ENCODE results near the gene MOB3B. TPM values are rescaled to one million over a fixed set of nuclear protein-coding genes. Genes with fewer than 3 reads are reported as not detected.
A peak's percentile ranks its signal among the peaks of the same experiment; 100 is the strongest.

The MOB3B gene
- total RNA-seq, 1 donor from 2014 or later: 1.1 TPM

DNA sequence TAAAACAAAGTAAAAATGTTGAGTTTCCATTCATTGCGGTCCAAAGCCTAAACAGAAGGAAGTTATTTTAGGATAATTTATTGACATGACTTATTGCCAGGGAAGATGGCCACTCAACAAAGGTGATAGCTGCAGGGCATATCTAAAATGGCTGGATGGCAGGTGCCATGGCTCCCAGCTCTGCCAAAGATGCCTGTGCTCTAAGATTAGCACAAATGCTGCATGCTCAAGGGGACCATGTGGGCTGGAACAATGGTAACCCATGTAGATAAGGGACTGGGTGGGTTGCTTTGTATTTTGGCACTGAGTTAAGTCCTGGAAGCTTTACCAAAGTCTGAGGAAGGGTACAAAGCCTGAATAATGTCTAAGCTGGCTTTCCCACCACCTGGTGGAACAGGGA is 101.1 kb downstream of the MOB3B start:
- Histone ChIP-seq H3K36me3 (ENCODE audit: control insufficient read depth, insufficient read depth, low read length) (no peaks in the 10 kb centered on the region), H3K4me3 (ENCODE audit: low read depth, low read length) (no peak overlapping the region), H3K27me3 (ENCODE audit: control insufficient read depth, insufficient read depth, low read length) (no peaks in the 10 kb centered on the region)
- no peak for FAIRE-seq
- TF ChIP-seq, protein P1, sequence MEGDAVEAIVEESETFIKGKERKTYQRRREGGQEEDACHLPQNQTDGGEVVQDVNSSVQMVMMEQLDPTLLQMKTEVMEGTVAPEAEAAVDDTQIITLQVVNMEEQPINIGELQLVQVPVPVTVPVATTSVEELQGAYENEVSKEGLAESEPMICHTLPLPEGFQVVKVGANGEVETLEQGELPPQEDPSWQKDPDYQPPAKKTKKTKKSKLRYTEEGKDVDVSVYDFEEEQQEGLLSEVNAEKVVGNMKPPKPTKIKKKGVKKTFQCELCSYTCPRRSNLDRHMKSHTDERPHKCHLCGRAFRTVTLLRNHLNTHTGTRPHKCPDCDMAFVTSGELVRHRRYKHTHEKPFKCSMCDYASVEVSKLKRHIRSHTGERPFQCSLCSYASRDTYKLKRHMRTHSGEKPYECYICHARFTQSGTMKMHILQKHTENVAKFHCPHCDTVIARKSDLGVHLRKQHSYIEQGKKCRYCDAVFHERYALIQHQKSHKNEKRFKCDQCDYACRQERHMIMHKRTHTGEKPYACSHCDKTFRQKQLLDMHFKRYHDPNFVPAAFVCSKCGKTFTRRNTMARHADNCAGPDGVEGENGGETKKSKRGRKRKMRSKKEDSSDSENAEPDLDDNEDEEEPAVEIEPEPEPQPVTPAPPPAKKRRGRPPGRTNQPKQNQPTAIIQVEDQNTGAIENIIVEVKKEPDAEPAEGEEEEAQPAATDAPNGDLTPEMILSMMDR (IDR thresholded peaks at IDR 0.05; ENCODE audit: insufficient read depth, low read length, severe bottlenecking): no peak
- DNase-seq (ENCODE audit: low read depth): no peak

DNA sequence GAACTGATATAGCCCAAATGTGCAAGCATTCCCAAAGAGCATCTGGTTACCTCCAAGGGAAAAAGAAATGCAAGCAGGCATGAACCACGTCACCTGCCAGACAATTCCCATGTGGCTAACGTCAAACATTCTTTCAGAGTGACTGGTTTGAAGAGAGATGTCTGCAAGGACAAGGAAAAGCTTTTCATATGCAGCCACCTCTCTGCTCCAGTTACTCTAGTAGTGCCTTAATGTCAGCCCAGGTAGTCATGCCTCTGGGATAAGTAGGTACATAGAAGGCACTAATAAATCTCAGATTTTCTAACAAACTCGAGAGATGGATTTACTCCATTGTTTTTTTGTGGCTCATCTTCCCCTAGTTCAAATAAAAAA is 102.4 kb downstream of the MOB3B start:
- no peaks in the 10 kb centered on the region for H3K36me3 ChIP-seq (ENCODE audit: control insufficient read depth, insufficient read depth, low read length)
- no peaks in the 10 kb centered on the region for H3K27me3 ChIP-seq (ENCODE audit: control insufficient read depth, insufficient read depth, low read length)
- TF ChIP-seq, protein P1 (IDR thresholded peaks at IDR 0.05; ENCODE audit: insufficient read depth, low read length, severe bottlenecking): no peak
- H3K4me3 ChIP-seq (ENCODE audit: low read depth, low read length): no peak overlapping the region
- DNase-seq (ENCODE audit: low read depth) (peak; percentile 97), FAIRE-seq (peak; percentile 99)

DNA sequence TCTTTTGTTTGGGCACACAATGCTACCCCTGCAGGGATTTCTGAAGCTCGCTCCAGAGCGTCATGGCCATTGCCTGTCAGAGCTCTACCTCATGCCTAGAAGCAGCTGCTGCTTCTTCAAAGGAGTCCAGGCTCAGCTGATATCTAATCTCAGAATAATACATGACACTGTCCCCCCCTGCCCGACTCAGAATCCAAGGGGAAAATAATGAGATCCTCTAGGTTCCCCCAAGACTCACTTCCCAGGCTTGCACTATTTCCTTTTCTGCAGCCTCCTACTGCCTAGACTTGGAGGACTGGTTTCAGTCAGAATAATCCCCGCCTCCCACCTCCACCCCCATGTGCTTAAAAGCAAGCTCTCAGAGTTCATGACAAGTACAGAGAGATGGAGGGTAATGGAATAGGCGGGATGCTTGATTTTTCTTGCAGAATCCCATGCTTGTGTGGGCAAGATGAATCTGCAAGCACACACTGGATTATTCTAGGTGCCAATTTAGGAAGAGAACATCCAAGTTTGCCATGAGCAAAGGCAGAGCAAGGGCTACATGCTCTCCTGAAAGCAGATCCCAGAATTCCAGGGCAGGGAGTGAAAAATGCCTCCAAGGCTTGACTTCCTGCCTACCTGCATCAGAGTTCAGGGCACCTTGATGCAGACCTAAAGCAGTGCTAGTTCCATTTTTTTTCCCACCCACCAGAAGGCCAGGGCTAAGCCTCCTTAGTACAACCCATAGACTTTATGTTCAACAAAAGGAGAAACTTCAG is 102.9 kb downstream of the MOB3B start:
- TF ChIP-seq, protein P1 (IDR thresholded peaks at IDR 0.05; ENCODE audit: insufficient read depth, low read length, severe bottlenecking): no peak
- FAIRE-seq: no peak
- H3K36me3 ChIP-seq (ENCODE audit: control insufficient read depth, insufficient read depth, low read length): no peaks in the 10 kb centered on the region
- no peaks in the 10 kb centered on the region for H3K27me3 ChIP-seq (ENCODE audit: control insufficient read depth, insufficient read depth, low read length)
- H3K4me3 ChIP-seq (ENCODE audit: low read depth, low read length): no peak overlapping the region
- peak; percentile 82 for DNase-seq (ENCODE audit: low read depth)

DNA sequence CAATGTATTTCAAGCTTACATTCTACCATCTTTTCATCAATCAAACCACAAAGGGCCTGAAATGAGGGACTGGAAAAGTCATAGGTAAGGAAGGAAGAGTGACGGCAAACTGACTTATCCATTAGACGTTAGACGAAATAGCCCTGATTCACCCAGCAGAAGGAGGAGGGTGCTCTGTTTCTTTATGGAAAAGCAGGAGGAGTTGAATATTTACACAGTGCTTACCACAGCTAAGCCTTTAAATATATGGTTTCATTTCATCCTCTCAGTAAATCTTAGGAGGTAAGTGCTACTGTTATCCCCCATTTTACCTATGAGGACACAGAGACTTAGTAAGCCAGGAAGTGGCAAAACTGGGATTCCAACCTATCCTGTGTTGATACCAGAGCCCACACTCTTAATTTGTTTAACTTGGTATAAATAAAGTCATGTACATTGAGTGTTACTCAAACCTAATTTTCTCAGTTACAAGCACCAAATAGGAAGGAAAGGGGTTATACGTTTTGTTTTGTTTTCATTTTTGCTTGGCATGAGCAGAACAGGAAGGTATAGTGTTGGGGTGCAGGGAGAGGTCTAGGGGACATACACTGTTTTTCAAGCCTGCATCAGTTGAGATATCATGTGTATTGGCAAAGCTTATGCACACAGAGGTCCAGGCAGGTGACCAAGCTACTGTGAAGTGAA is 103.6 kb downstream of the MOB3B start:
- no peak for FAIRE-seq
- H3K4me3 ChIP-seq (ENCODE audit: low read depth, low read length): no peak overlapping the region

DNA sequence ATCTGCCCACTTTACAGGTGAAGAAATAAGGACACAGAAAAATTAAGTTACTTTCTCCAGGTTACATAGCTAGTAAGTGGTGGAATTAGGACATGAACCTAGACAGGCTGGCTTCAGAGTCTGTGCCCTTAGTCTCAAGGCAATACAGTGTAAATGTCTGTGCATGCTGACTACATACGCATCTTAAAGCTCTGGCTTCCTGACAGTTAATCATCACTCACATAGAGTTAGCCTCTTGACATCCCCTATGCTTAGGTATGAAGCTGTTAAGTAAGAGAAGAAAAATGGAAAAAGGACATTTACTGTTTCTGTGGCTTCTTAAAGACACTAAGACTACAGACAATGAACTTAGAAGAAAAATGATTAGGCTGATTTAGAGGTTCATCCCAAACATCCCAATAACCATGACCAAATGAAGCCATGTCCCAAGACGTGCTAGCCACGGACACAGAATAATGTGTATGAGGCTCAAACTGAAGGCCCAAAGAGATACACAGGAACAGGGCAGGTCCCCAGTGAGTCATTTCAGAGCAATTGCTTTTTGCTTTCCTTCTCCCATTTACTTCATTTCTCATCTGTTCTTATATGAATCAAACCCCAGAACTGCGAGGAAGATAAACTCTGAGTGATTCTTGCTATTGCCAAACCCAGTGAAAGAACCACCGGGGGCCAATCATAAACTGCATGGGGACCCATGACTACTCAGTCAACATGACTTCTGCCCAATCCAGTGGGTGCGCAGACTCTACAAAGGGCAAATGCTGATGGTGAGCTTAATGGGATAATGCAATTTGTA is 105.5 kb downstream of the MOB3B start:
- H3K36me3 ChIP-seq (ENCODE audit: control insufficient read depth, insufficient read depth, low read length): no peaks in the 10 kb centered on the region
- no peaks in the 10 kb centered on the region for H3K27me3 ChIP-seq (ENCODE audit: control insufficient read depth, insufficient read depth, low read length)
- H3K4me3 ChIP-seq (ENCODE audit: low read depth, low read length): no peak overlapping the region
- DNase-seq (ENCODE audit: low read depth) (peak; percentile 64), FAIRE-seq (no peak)
- TF ChIP-seq, protein P1 (IDR thresholded peaks at IDR 0.05; ENCODE audit: insufficient read depth, low read length, severe bottlenecking): no peak

More for the DNA sequence above, 103.6 kb downstream of the MOB3B start:
- no peaks in the 10 kb centered on the region for H3K27me3 ChIP-seq (ENCODE audit: control insufficient read depth, insufficient read depth, low read length)
- TF ChIP-seq, protein P1 (IDR thresholded peaks at IDR 0.05; ENCODE audit: insufficient read depth, low read length, severe bottlenecking): no peak
- DNase-seq (ENCODE audit: low read depth): peak; percentile 79
- no peaks in the 10 kb centered on the region for H3K36me3 ChIP-seq (ENCODE audit: control insufficient read depth, insufficient read depth, low read length)

Measured in bronchial epithelial cell (primary cell).